Superior temporal gyrus (tissue), 1 donor: Measurements from ENCODE around the gene ABCA4.

Source experiments
- DNase-seq: peaks from one replicate; pipeline ENCODE4 v3.0.0-alpha.2; 2016; ENCODE audit errors: extremely low spot score

ABCA4 gene

GRCh38 chr1:94050675-94051074 is 70.3 kb downstream of the ABCA4 start:
- no peak for DNase-seq

DNA sequence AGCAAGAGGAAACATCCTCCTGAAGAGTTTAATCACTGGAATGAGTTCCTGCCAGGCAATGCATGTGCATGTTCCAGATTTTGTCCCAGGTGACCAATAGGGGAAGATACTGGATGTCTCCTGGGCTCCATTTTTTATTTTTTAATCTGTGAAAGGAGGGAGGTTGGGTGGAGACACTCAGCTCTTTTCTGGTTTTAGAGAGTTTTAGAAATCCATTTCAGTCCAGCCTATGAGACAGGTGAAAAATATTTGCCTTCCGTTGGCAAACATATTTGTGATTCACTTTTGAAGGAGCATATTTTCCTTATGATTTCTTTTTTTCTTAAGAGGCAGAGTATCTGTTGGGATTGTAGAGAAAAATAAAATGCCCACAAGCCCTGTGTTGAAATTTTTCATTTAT is 70.7 kb downstream of the ABCA4 start:
- no peak for DNase-seq

DNA sequence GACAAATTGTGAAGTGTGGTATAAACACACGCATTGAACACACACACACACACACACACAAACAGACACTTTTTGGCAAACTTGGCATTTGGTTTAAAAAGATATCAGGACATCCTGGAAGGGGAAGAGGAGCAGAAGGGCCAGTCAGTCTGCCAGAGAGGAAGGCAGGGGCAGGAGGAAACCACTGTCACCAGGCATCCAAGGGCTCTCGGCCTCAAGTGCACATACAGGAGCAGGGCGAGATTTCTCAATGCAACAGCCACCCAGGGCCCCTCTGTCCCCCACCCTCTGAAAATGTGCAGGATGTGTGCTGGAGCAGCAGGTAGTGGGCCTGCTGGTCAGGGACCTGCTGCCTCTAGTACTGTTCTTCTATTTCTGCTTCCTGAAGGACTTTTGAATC is 71.2 kb downstream of the ABCA4 start:
- no peak for DNase-seq

GRCh38 chr1:94048413-94049164 is 72.4 kb downstream of the ABCA4 start:
- no peak for DNase-seq

DNA sequence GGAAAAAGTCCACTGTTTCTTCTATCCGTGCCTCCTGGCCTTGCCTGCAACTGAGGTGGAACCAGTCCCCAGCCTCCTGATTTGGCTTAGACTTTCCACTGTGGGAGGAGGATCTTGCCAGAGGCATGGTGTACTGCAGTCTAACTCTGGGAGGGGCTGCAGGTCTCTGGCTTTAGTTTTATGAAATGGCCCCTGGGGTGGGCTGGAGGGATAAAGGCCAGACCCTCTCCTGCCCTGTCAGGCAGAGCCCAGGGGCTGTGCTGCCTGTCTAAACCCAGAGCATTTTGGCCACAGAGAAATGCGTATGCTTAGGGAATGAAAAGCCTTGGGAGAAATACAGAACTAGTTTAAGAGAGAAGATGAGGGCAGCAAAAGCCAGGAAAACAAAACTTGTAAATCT is 73.0 kb downstream of the ABCA4 start:
- no peak for DNase-seq

GRCh38 chr1:94045465-94046056 is 75.4 kb downstream of the ABCA4 start:
- DNase-seq: peak; percentile 76

- DNase-seq: no peak
Observed at GRCh38 chr1:94044891-94045290, 76.1 kb downstream of the ABCA4 start.

- no peak for DNase-seq
Observed at GRCh38 chr1:94044290-94044790, 76.6 kb downstream of the ABCA4 start.

DNA sequence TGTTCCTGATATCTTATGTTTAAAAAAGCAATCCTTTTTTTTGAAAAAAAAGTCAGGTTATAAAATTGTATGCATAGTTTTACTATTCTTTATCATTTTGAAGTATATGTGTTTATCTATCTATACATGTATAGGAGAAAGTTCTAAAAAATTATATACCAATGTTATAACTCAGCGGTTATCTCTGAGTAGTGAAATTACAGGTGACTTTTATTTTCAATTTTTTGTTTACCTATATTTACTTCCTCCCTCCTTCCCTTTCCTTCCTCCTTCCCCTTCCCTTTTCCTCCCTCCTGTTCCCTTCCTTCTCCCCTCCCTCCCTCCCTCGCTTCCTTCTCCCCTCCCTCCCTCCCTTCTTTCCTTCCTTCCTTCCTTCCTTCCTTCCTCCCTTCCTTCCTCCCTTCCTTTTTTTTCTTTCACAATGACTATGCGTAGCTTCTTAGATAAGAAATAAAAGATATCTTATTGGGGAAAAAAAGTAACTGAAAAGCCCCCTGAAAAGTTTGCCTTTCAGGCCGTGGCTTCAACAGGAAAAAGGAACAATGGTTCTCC is 77.1 kb downstream of the ABCA4 start:
- no peak for DNase-seq

DNA sequence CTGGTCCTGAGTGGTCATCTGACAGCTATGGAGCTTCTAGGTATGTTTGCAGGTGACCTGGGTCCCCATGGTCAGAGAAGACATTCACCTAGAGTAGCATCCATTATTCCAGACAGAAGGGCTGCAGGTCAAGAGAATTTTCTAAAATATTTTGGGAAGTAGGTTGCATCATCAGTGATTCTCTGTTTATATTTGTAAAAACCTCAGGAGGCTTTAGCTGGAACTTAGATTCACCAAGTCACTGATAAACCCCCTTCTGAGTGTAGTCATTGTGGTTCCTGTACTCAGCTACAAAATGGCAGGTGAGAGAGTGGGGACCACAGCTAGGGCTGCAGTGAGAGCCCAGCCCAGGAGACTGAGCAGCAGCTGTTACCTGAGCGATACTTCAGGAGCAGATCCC is 78.6 kb downstream of the ABCA4 start:
- no peak for DNase-seq

GRCh38 chr1:94039871-94040569 is 80.9 kb downstream of the ABCA4 start:
- DNase-seq: no peak

DNA sequence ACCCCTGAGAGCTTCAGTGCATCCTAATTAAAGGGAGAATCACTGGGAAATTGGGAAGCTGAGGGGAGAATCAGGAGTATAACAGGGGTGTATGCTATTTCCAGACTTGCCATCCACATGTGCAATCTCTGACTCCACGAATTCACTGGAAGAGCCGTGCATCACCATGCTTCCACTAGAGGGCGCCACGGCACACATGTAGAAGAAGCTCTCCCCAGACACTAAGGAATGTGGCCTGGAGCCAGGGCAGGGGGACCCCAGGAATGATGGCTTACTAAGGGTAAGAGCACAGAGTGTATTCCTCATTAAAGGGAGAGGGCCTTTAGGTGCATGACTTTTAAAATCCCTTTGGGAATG is 81.5 kb downstream of the ABCA4 start:
- DNase-seq: peak; percentile 79

DNA sequence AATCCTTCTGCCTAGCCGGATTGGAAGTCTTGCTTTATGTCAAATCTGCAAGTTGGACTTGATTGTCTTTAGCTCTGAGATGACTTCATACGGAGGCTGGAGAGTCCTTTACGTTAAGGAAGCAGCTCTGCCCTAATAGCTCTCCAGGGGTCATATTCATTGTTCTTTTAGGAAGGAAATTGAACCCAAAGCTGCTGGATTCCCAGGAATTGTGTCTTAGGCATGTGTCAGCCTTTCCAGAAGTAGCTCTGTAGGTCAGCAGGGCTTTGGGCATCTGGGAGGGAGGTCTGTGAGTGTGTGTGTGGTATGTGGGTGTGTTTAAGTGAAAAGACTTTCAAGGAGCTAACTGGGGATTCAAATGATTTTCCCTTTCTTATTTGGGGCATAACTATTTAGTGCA is 82.4 kb downstream of the ABCA4 start:
- DNase-seq: no peak

DNA sequence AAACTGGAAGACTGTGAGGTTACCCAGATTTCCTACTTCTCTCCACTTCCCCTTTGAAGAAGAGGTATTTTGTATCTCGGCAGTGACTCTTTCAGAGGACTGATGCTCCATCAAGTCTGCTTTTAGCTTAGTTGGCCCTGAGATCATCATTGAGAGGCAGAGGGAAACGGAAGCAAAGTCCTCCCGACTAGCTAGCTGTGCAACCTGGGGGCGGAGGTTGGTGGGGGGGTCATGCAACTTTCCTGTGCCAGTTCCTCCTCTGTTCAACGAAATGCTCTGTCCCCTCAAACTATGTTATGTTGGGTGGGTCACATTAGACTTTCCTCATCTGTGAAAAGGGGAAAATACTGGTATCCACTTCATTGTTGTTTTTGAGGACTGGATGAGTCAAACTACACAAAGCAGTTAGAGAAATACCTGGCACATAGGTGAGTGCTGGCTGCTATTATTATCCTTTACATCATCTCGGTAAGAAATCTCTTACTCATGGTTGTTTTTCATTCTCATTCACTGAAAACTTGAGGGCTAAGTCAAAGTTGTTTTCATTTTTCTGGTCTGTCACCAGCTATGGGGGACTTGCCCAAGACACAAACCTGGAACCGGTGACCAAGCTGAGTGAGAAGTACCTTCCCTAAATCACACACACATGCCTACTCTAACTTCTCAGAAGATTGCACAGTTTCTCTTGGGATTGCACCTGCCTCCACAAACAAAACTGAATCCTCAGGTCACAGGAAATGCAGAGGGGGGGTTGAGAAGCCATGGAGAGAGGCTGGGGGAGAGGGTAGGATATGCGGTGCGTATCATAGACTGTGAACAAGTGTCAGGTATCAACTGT is 83.3 kb downstream of the ABCA4 start:
- DNase-seq: no peak

DNA sequence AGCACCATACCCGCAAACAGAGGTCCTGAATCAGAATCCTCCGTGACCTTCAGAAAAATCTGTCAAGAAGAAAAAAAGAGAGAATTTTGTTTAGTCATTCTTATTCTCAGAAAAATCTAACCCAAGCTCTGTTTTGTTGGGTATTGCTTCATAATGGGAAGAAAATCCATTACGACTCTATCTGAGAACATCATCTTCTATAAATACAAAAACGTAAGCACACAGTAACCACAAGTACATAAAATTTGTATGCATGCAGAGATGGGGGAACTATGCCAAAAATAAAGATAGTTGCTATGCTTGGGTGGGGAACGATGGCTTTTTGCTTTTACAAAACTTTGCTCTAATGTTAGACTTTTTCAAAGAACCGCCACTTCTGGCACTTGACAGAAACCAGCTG is 84.2 kb downstream of the ABCA4 start:
- DNase-seq: no peak

- no peak for DNase-seq
Observed at GRCh38 chr1:94033849-94034248, 87.1 kb downstream of the ABCA4 start.

- no peak for DNase-seq
Observed at GRCh38 chr1:94032637-94033036, 88.3 kb downstream of the ABCA4 start.

GRCh38 chr1:94031591-94031990 is 89.4 kb downstream of the ABCA4 start:
- no peak for DNase-seq

DNA sequence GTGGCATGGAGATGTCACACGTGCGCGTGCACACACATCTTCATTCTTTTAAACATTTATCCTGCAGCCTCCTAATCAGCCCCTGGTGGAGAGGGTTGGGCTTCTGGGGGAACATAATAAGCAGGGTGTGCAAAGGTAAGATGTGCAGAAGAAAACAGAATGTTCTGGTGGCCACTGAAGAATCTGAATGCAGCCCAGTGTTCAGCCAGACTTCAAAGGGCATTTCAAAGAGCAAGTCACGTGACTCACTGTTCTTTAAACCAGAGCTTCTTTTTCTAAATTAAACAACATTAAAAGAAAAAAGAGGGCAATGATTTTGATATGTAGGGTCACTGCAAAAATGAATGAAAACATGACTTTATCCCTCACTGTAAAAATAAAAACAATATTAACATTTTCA is 89.8 kb downstream of the ABCA4 start:
- DNase-seq: no peak

- no peak for DNase-seq
Observed at GRCh38 chr1:94029130-94029993, 91.6 kb downstream of the ABCA4 start.
